ENCODE measurements around the gene ISG20.

Gene ISG20

GRCh38 chr15:88638626-88639372, at the start of gene ISG20:
ISG20 (plus strand) TSS chr15:88639016; CDS start chr15:88639367, 351 bp downstream.
- Histone ChIP-seq H3K4me1 (ENCODE audit: control insufficient read depth, insufficient read depth, low read length) (peaks cover 6% of the 10 kb centered on the region; the same call in 1 of the 2 replicates), H3K9me3 (ENCODE audit: control insufficient read depth, insufficient read depth, low read depth, low read length) (no peaks in the 10 kb centered on the region), H3K36me3 (ENCODE audit: control insufficient read depth in 2 of 2, insufficient read depth in 1 of 2, low read length in 2 of 2) (peaks cover 16 to 18% of the 10 kb centered on the region in 2 experiments), H3K27ac (ENCODE audit: extremely low read depth, low read depth, low read length) (peak within 1 kb of the TSS; percentile 61), H3K4me3 (ENCODE audit: low read depth, low read length) (peak within 1 kb of the TSS; percentile 29)
- ChIA-PET CTCF (interaction anchor here (0.5 to 1.5 kb wide), 15 partner anchors 10 to 667 kb away, joined by 3 to 16 read pairs (median 3); partner anchors contain the start of gene AEN), POLR2A (interaction anchor here (0.5 to 1.4 kb wide), 6 partner anchors 8 to 172 kb away, joined by 3 to 7 read pairs (median 3); partner anchors contain the start of genes MRPL46 and MRPS11)
- TF ChIP-seq GLI2 (tag by site-specific recombination; IDR thresholded peaks at IDR 0.05; ENCODE audit: borderline replicate concordance, low read depth) (no peak), HOXC10 (CRISPR knock-in tag; IDR thresholded peaks at IDR 0.05) (no peak), ZNF623 (tag by site-specific recombination; IDR thresholded peaks at IDR 0.05) (no peak), ZNF248 (tag by site-specific recombination; IDR thresholded peaks at IDR 0.05) (no peak), ZXDB (tag by site-specific recombination; IDR thresholded peaks at IDR 0.05) (peak; percentile 92), ZNF138 (tag by site-specific recombination; IDR thresholded peaks at IDR 0.05; ENCODE audit: borderline replicate concordance) (no peak), ZFP69B (tag by site-specific recombination; IDR thresholded peaks at IDR 0.05) (no peak), ZNF169 (tag by site-specific recombination; IDR thresholded peaks at IDR 0.05) (no peak), ZNF184 (tag by site-specific recombination; IDR thresholded peaks at IDR 0.05) (no peak), ZSCAN16 (tag by site-specific recombination; IDR thresholded peaks at IDR 0.05) (no peak), ZNF266 (tag by site-specific recombination; IDR thresholded peaks at IDR 0.05; ENCODE audit: low read depth) (no peak), ZBTB48 (tag by site-specific recombination; IDR thresholded peaks at IDR 0.05) (peak; percentile 98), PRDM2 (tag by site-specific recombination; IDR thresholded peaks at IDR 0.05; ENCODE audit: borderline replicate concordance) (no peak), HOXD13 (CRISPR knock-in tag; IDR thresholded peaks at IDR 0.05; ENCODE audit: borderline replicate concordance) (no peak), ZNF391 (tag by site-specific recombination; IDR thresholded peaks at IDR 0.05; ENCODE audit: borderline replicate concordance, low read depth) (peak; percentile 17; the same call in 1 of the 2 replicates), ZBTB8A (tag by site-specific recombination; IDR thresholded peaks at IDR 0.05) (peak; percentile 95), WT1 (tag by site-specific recombination; IDR thresholded peaks at IDR 0.05) (peak; percentile 71; the same call in 1 of the 2 replicates), PRDM1 (tag by site-specific recombination; IDR thresholded peaks at IDR 0.05) (peak; percentile 70), ZNF529 (tag by site-specific recombination; IDR thresholded peaks at IDR 0.05; ENCODE audit: insufficient replicate concordance) (no peak), ZNF132 (tag by site-specific recombination; IDR thresholded peaks at IDR 0.05; ENCODE audit: borderline replicate concordance) (no peak), ZBTB49 (tag by site-specific recombination; IDR thresholded peaks at IDR 0.05; ENCODE audit: low read depth) (no peak), ZBTB1 (tag by site-specific recombination; IDR thresholded peaks at IDR 0.05) (no peak), ZBTB17 (tag by site-specific recombination; IDR thresholded peaks at IDR 0.05) (peak; percentile 97), ZNF707 (tag by site-specific recombination; IDR thresholded peaks at IDR 0.05) (no peak), ZNF768 (tag by site-specific recombination; IDR thresholded peaks at IDR 0.05) (no peak), ZFP37 (tag by site-specific recombination; IDR thresholded peaks at IDR 0.05) (peak; percentile 56; the same call in 1 of the 2 replicates), ZNF2 (tag by site-specific recombination; IDR thresholded peaks at IDR 0.05) (peak; percentile 81; the same call in 1 of the 2 replicates), SCRT2 (tag by site-specific recombination; IDR thresholded peaks at IDR 0.05) (peak; percentile 70; the same call in 1 of the 2 replicates), ZEB2 (tag by site-specific recombination; IDR thresholded peaks at IDR 0.05) (peak; percentile 97)
- TF ChIP-seq, protein P1, sequence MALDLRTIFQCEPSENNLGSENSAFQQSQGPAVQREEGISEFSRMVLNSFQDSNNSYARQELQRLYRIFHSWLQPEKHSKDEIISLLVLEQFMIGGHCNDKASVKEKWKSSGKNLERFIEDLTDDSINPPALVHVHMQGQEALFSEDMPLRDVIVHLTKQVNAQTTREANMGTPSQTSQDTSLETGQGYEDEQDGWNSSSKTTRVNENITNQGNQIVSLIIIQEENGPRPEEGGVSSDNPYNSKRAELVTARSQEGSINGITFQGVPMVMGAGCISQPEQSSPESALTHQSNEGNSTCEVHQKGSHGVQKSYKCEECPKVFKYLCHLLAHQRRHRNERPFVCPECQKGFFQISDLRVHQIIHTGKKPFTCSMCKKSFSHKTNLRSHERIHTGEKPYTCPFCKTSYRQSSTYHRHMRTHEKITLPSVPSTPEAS (tag by site-specific recombination; IDR thresholded peaks at IDR 0.05) = no peak
